SU-DHL-6 (cell line): ENCODE measurements around the gene PDGFRA.

ENCODE experiments used
- EZH2phosphoT487 ChIP-seq: fragments of 200-600 bp; sonication (generic), shearing (Covaris generic); conservative IDR thresholded peaks from 2 replicates; pipeline ENCODE4 v1.6.1; 2018; ENCODE audit warnings: mild to moderate bottlenecking, antibody characterized with exemption, low read length, moderate library complexity, mixed read lengths
- TF ChIP-seq, protein P1 (sequence below): fragments of 200-600 bp; sonication (generic); IDR thresholded peaks from one replicate; pipeline ENCODE4 v1.5.1; 2017; ENCODE audit warnings: antibody characterized with exemption, mild to moderate bottlenecking, low read length, moderate library complexity; ENCODE audit not compliant: insufficient read depth, poor library complexity, severe bottlenecking

DNA sequence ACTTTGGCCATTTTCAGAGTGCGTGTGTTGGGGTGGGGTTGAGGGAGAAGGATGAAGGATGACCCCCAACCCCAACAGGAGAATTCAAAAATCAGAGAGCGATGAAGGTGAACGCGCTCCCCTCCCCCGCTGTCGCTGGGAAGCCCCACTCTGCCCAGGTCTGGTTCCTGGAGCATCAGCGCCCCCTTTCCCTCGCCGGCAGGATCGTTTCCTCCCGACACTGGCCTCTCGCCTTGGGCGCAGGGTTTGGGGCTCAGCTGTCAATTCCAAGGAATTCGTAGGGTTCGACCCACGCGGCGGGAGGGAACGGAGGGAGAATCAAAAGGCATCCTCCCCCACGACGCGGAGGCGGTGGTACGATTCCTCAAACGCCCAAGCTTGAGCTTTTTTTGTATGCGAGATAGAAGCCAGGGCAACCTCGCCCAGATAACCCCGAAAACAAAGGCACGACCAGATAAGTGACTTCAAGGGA lies 1.0 kb upstream of the PDGFRA start:
- TF ChIP-seq, protein P1, sequence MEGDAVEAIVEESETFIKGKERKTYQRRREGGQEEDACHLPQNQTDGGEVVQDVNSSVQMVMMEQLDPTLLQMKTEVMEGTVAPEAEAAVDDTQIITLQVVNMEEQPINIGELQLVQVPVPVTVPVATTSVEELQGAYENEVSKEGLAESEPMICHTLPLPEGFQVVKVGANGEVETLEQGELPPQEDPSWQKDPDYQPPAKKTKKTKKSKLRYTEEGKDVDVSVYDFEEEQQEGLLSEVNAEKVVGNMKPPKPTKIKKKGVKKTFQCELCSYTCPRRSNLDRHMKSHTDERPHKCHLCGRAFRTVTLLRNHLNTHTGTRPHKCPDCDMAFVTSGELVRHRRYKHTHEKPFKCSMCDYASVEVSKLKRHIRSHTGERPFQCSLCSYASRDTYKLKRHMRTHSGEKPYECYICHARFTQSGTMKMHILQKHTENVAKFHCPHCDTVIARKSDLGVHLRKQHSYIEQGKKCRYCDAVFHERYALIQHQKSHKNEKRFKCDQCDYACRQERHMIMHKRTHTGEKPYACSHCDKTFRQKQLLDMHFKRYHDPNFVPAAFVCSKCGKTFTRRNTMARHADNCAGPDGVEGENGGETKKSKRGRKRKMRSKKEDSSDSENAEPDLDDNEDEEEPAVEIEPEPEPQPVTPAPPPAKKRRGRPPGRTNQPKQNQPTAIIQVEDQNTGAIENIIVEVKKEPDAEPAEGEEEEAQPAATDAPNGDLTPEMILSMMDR = peak; percentile 16
- TF ChIP-seq EZH2phosphoT487 = no peak
